Gastrocnemius medialis (tissue), 4 donors: ENCODE results near the gene PCNX3. TPM values are rescaled to one million over a fixed set of nuclear protein-coding genes. Genes with fewer than 3 reads are reported as not detected.

ENCODE experiments used
- ATAC-seq, 2 donors: fragments of 150-250 bp; one replicate each; pipeline ENCODE4 v1.9.1; 2016
- DNase-seq, 2 donors: peaks; one replicate each; pipeline ENCODE4 v3.0.0-alpha.2; 2019
- H3K27ac ChIP-seq, 4 donors: fragments of 200-600 bp; sonication (generic); 1 replicate in 1 of 4; 2 replicates in 3 of 4; pipeline ENCODE4 v1.5.1; 2016 to 2018; ENCODE audit warnings: mild to moderate bottlenecking in 2 of 4, moderate library complexity in 1 of 4
- H3K27me3 ChIP-seq, 3 donors: fragments of 200-600 bp; sonication (generic) in 2 of 3; 1 replicate in 1 of 3; 2 replicates in 2 of 3; pipeline versions ENCODE4 v1.5.1 to v1.6.0; 2016 to 2019; ENCODE audit warnings: mild to moderate bottlenecking in 1 of 3, moderate library complexity in 1 of 3
- H3K36me3 ChIP-seq, 2 donors: fragments of 200-600 bp; sonication (generic) in 1 of 2; one replicate each; pipeline ENCODE4 v1.5.1; 2017 to 2018
- H3K4me1 ChIP-seq, 2 donors: fragments of 200-600 bp; sonication (generic) in 1 of 2; one replicate each; pipeline ENCODE4 v1.5.1; 2016 to 2017; ENCODE audit warnings: mild to moderate bottlenecking in 2 of 2
- H3K4me3 ChIP-seq, 4 donors: fragments of 200-600 bp; sonication (generic) in 3 of 4; 1 replicate in 1 of 4; 2 replicates in 3 of 4; pipeline ENCODE4 v1.5.1; 2016 to 2019; ENCODE audit warnings: mild to moderate bottlenecking in 2 of 4
- H3K9me3 ChIP-seq, 3 donors: fragments of 200-600 bp; sonication (generic) in 2 of 3; 1 replicate in 1 of 3; 2 replicates in 2 of 3; pipeline ENCODE4 v1.5.1; 2016 to 2019
- POLR2A ChIP-seq, 2 donors: fragments of 450-650 bp; IDR thresholded peaks; one replicate each; pipeline ENCODE4 v1.6.1; 2017; ENCODE audit warnings: antibody characterized with exemption in 2 of 2, mild to moderate bottlenecking in 2 of 2, moderate library complexity in 2 of 2
- in situ Hi-C, 4 donors: fragments of 200-750 bp; cut with MboI; loops; one replicate each; pipeline versions ENCODE4 v1.15.0 to v1.8.0; 2017; ENCODE audit warnings: low sequenced_read_pairs in 4 of 4
- intact Hi-C: fragments of 100-400 bp; cut with DNase I; formaldehyde crosslinking; loops from one replicate; pipeline ENCODE4 v1.15.1; 2023; ENCODE audit warnings: low total_unique reads
- total RNA-seq, 4 donors: library from RNA; depleted of rRNA; stranded (reverse); fragments of >200 nt; gene quantifications; one replicate each; pipeline versions ENCODE4 v1.1.0 to v1.2.3, GENCODE V29; 2016
- TF ChIP-seq, protein P1 (sequence below), 5 experiments: fragments of 450-650 bp in 3 of 5; fragments of 200-600 bp in 2 of 5; sonication (generic) in 2 of 5; IDR thresholded peaks in 4 of 5; conservative IDR thresholded peaks in 1 of 5; 1 replicate in 4 of 5; 2 replicates in 1 of 5; pipeline ENCODE4 v1.5.1; 2016 to 2019; ENCODE audit warnings: antibody characterized with exemption in 5 of 5, mild to moderate bottlenecking in 3 of 5, moderate library complexity in 3 of 5

PCNX3 gene
- total RNA-seq, 4 donors from 2014 or later: 7.6 to 15.6 (median 13.1) TPM

GRCh38 chr11:65620666-65621065, 5.1 kb downstream of the PCNX3 start:
- Histone ChIP-seq H3K27ac (no peak overlapping the region), H3K36me3 (peaks cover 0 to 71% of the 10 kb centered on the region in 2 donors), H3K9me3 (no peaks in the 10 kb centered on the region), H3K4me3 (no peak overlapping the region), H3K4me1 (peaks cover 9 to 13% of the 10 kb centered on the region in 2 donors), H3K27me3 (no peaks in the 10 kb centered on the region)
- DNase-seq (no peak), ATAC-seq (no peak)
- intact Hi-C loops (no loop called here), in situ Hi-C loops (no loop called here)
- no peak for TF ChIP-seq POLR2A (IDR thresholded peaks at IDR 0.05)
- TF ChIP-seq, protein P1, sequence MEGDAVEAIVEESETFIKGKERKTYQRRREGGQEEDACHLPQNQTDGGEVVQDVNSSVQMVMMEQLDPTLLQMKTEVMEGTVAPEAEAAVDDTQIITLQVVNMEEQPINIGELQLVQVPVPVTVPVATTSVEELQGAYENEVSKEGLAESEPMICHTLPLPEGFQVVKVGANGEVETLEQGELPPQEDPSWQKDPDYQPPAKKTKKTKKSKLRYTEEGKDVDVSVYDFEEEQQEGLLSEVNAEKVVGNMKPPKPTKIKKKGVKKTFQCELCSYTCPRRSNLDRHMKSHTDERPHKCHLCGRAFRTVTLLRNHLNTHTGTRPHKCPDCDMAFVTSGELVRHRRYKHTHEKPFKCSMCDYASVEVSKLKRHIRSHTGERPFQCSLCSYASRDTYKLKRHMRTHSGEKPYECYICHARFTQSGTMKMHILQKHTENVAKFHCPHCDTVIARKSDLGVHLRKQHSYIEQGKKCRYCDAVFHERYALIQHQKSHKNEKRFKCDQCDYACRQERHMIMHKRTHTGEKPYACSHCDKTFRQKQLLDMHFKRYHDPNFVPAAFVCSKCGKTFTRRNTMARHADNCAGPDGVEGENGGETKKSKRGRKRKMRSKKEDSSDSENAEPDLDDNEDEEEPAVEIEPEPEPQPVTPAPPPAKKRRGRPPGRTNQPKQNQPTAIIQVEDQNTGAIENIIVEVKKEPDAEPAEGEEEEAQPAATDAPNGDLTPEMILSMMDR (IDR thresholded peaks at IDR 0.05 in 4 of 5, conservative IDR thresholded peaks at IDR 0.05 in 1 of 5): no peak

GRCh38 chr11:65621460-65621859, 5.9 kb downstream of the PCNX3 start:
- Histone ChIP-seq H3K27ac (no peak overlapping the region), H3K4me1 (peaks cover 7 to 10% of the 10 kb centered on the region in 2 donors), H3K9me3 (no peaks in the 10 kb centered on the region), H3K27me3 (no peaks in the 10 kb centered on the region), H3K4me3 (no peak overlapping the region), H3K36me3 (peaks cover 0 to 79% of the 10 kb centered on the region in 2 donors)
- DNase-seq (no peak), ATAC-seq (no peak)
- intact Hi-C loops: no loop called here
- in situ Hi-C loops: no loop called here
- TF ChIP-seq, protein P1 (IDR thresholded peaks at IDR 0.05 in 4 of 5, conservative IDR thresholded peaks at IDR 0.05 in 1 of 5): no peak
- TF ChIP-seq POLR2A (IDR thresholded peaks at IDR 0.05): no peak

GRCh38 chr11:65622011-65622410, 6.4 kb downstream of the PCNX3 start:
- Histone ChIP-seq H3K9me3 (no peaks in the 10 kb centered on the region), H3K36me3 (peaks cover 0 to 83% of the 10 kb centered on the region in 2 donors), H3K4me3 (no peak overlapping the region), H3K4me1 (peaks cover 1 to 4% of the 10 kb centered on the region in 2 donors), H3K27me3 (no peaks in the 10 kb centered on the region), H3K27ac (no peak overlapping the region)
- TF ChIP-seq, protein P1 (IDR thresholded peaks at IDR 0.05 in 4 of 5, conservative IDR thresholded peaks at IDR 0.05 in 1 of 5): no peak
- TF ChIP-seq POLR2A (IDR thresholded peaks at IDR 0.05): no peak
- ATAC-seq: no peak
- no peak for DNase-seq
- in situ Hi-C loops (no loop called here), intact Hi-C loops (no loop called here)

DNA sequence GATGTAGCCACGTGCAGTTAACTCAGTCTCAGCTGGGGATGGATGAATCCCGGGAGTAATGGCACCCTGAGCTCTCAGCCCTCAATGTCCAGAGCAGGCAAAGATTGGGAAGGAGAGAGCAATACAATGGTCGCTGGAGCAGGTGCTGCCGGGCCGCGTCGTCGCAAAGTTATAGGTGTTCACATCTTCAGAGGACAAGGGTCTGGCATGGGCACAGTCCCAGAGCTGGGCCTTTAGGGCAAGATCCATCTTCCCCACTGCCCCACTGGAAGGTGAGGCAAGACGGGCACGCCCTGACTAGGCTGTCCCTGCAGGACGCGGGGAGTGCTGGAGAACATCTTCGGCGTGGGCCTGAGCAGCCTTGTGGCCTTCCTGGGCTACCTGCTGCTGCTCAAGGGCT, 7.6 kb downstream of the PCNX3 start:
- in situ Hi-C loops (no loop called here), intact Hi-C loops (no loop called here)
- no peaks in the 10 kb centered on the region for H3K9me3 ChIP-seq
- no peaks in the 10 kb centered on the region for H3K4me1 ChIP-seq
- TF ChIP-seq POLR2A (IDR thresholded peaks at IDR 0.05): no peak
- TF ChIP-seq, protein P1 (IDR thresholded peaks at IDR 0.05 in 4 of 5, conservative IDR thresholded peaks at IDR 0.05 in 1 of 5): no peak
- DNase-seq: no peak
- no peak overlapping the region for H3K4me3 ChIP-seq
- ATAC-seq: no peak
- no peaks in the 10 kb centered on the region for H3K27me3 ChIP-seq
- peaks cover 0 to 83% of the 10 kb centered on the region in 2 donors for H3K36me3 ChIP-seq
- no peak overlapping the region for H3K27ac ChIP-seq
